AG10803 (cell line): Measurements from ENCODE around the gene PEX5L.

Source experiments
- DNase-seq: peaks from one replicate; pipeline ENCODE4 v3.0.0; 2010; ENCODE audit warnings: low read depth
- H3K4me3 ChIP-seq: 2 replicates; pipeline ENCODE4 v1.5.1; 2011; ENCODE audit warnings: mild to moderate bottlenecking, low read length, control low read depth
- CTCF ChIP-seq: conservative IDR thresholded peaks from 2 replicates; pipeline ENCODE4 v1.5.1; 2011; ENCODE audit warnings: mild to moderate bottlenecking, low read length, control low read depth, inconsistent platforms

The PEX5L gene

GRCh38 chr3:179811321-179812095, 225.2 kb downstream of the PEX5L start:
- peak; percentile 76 for TF ChIP-seq CTCF
- no peak overlapping the region for H3K4me3 ChIP-seq
- DNase-seq: peak; percentile 72

GRCh38 chr3:179809639-179810038, 227.1 kb downstream of the PEX5L start:
- TF ChIP-seq CTCF: no peak
- H3K4me3 ChIP-seq: no peak overlapping the region
- DNase-seq: no peak

- no peak for DNase-seq
- TF ChIP-seq CTCF: no peak
- no peak overlapping the region for H3K4me3 ChIP-seq
Measured at GRCh38 chr3:179807588-179807987, 229.1 kb downstream of the PEX5L start.

GRCh38 chr3:179806177-179806576, 230.6 kb downstream of the PEX5L start:
- DNase-seq: peak; percentile 33
- TF ChIP-seq CTCF: no peak
- H3K4me3 ChIP-seq: no peak overlapping the region

GRCh38 chr3:179801856-179802255, 234.9 kb downstream of the PEX5L start:
- no peak for TF ChIP-seq CTCF
- H3K4me3 ChIP-seq: no peak overlapping the region
- peak; percentile 8 for DNase-seq

- H3K4me3 ChIP-seq: no peak overlapping the region
- peak; percentile 98 for DNase-seq
- TF ChIP-seq CTCF: no peak
Measured at GRCh38 chr3:179801263-179801662, 235.5 kb downstream of the PEX5L start.

- no peak overlapping the region for H3K4me3 ChIP-seq
- no peak for TF ChIP-seq CTCF
- DNase-seq: no peak
Measured at GRCh38 chr3:179797192-179797591, 239.5 kb downstream of the PEX5L start.
